Upper lobe of right lung (tissue), 1 donor: Measurements from ENCODE around the gene MYL11. TPM values are rescaled to one million over a fixed set of nuclear protein-coding genes. Genes with fewer than 3 reads are reported as not detected.
"Not testable (repeated sequence)": the region's sequence is repeated elsewhere in the genome, so short reads cannot be mapped to it uniquely, and the experiment has no call there.

Experiments used
- ATAC-seq: fragments of 200-7000 bp; cut with Tn5 transposase; one replicate; pipeline ENCODE4 v1.9.1; 2020; ENCODE audit warnings: mild to moderate bottlenecking, moderate library complexity
- DNase-seq: peaks from one replicate; pipeline ENCODE4 v3.0.0-alpha.2; 2020
- H3K27ac ChIP-seq: fragments of 200-600 bp; one replicate; pipeline ENCODE4 v1.8.0; 2022
- H3K27me3 ChIP-seq: fragments of 200-600 bp; one replicate; pipeline ENCODE4 v1.8.0; 2022; ENCODE audit warnings: mild to moderate bottlenecking
- H3K36me3 ChIP-seq: fragments of 200-600 bp; one replicate; pipeline ENCODE4 v1.8.0; 2022
- H3K4me1 ChIP-seq: fragments of 200-600 bp; one replicate; pipeline ENCODE4 v1.8.0; 2022
- H3K4me3 ChIP-seq: fragments of 200-600 bp; one replicate; pipeline ENCODE4 v1.8.0; 2022; ENCODE audit warnings: mild to moderate bottlenecking
- H3K9me3 ChIP-seq: fragments of 200-600 bp; one replicate; pipeline ENCODE4 v1.8.0; 2022
- CTCF ChIP-seq: fragments of 200-600 bp; IDR thresholded peaks from one replicate; pipeline ENCODE4 v1.8.0; 2022; ENCODE audit warnings: antibody characterized with exemption
- intact Hi-C: fragments of 100-400 bp; cut with DNase I; formaldehyde crosslinking; loops from one replicate; pipeline ENCODE4 v1.11.0; 2022
- total RNA-seq: library from RNA; stranded (reverse); fragmentation: NEBNext Ultra II Directional; extraction: Animal tissue kit (Norgen Biotek cat#: 25700); gene quantifications from one replicate; pipeline ENCODE4 v1.2.1, GENCODE V29; 2021
- donor health status: DM: no; HTN: yes; CAD: no; lungs with severe emphysema.

Gene MYL11
- total RNA-seq, 1 donor from 2014 or later: not detected

DNA sequence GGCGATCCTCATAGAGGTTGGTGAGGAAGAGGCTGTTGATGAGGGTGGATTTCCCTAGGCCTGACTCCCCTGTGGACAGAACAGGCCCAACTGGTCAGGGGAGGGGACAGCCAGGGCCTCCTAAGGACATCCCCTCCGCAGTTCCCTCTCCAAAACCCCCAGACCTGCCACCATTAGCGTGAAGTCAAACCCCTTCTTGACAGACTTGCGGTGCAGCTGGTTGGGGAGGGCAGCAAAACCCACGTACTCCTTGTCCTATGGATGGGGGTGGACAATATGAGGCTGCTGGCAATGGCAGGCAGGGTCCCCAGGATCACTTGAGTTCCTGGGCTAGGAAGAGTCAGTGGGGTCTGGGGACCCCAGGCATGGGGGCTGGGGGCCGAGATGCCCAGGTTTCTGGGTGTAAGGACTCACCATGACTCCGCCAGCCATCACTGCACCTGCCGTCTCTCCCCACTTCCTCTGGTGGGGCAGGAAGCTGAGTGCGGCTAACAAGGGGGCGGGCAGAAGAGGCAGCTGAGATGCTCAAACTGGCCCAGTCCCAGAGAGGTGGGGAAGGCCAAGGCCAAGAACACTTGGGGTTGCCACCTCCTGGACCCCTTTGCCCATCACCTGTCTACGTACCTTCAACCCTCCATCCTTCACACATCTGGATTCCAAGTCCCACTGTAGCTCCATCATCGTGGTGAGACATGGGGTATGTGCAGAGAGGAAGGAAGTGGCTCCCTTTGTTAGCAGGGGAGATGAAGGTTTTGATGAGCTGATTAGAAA is 7.7 kb downstream of the MYL11 start, which contains the start of gene SEPTIN1:
Gene SEPTIN1 (minus strand): TSS at position 451 of the 771 bp plus-strand sequence. CDS start 19 bp downstream, at position 432.
- TF ChIP-seq CTCF: no peak
- ATAC-seq (no peak), DNase-seq (no peak)
- intact Hi-C loops: no loop called here
- H3K4me1 ChIP-seq: peaks cover 8% of the 10 kb centered on the region
- H3K27ac ChIP-seq: peak within 1 kb of the TSS; percentile 40
- no peaks in the 10 kb centered on the region for H3K9me3 ChIP-seq
- H3K27me3 ChIP-seq: no peaks in the 10 kb centered on the region
- H3K36me3 ChIP-seq: no peaks in the 10 kb centered on the region
- H3K4me3 ChIP-seq: peak within 1 kb of the TSS; percentile 27

- H3K4me1 ChIP-seq: peaks cover 6% of the 10 kb centered on the region
- no peaks in the 10 kb centered on the region for H3K27me3 ChIP-seq
- intact Hi-C loops: no loop called here
- no peaks in the 10 kb centered on the region for H3K9me3 ChIP-seq
- DNase-seq (no peak), ATAC-seq (no peak)
- no peak overlapping the region for H3K4me3 ChIP-seq
- H3K27ac ChIP-seq: no peak overlapping the region
- H3K36me3 ChIP-seq: no peaks in the 10 kb centered on the region
- TF ChIP-seq CTCF: no peak
Observed at GRCh38 chr16:30383521-30383920, 8.9 kb downstream of the MYL11 start.

GRCh38 chr16:30394592-30395154 is 20.1 kb downstream of the MYL11 start:
- DNase-seq: no peak
- Histone ChIP-seq H3K9me3 (no peaks in the 10 kb centered on the region), H3K27me3 (no peaks in the 10 kb centered on the region), H3K36me3 (peaks cover 6% of the 10 kb centered on the region), H3K4me1 (peaks cover 11% of the 10 kb centered on the region), H3K27ac (peak overlapping the region; percentile 72), H3K4me3 (peak overlapping the region; percentile 81)
- ATAC-seq: peak; percentile 5
- intact Hi-C loops: no loop called here
- no peak for TF ChIP-seq CTCF

- Histone ChIP-seq H3K36me3 (peaks cover 6% of the 10 kb centered on the region), H3K9me3 (no peaks in the 10 kb centered on the region), H3K27ac (peak within 1 kb of the TSS; percentile 72), H3K4me3 (peak within 1 kb of the TSS; percentile 81), H3K4me1 (peaks cover 11% of the 10 kb centered on the region), H3K27me3 (no peaks in the 10 kb centered on the region)
- DNase-seq (peak; percentile 94), ATAC-seq (peak; percentile 96)
- intact Hi-C loops: no loop called here
- no peak for TF ChIP-seq CTCF
Observed at GRCh38 chr16:30395155-30395991, 20.8 kb downstream of the MYL11 start, which contains the start of gene ZNF48. Gene ZNF48, plus strand, starts transcription at chr16:30395420. Its CDS starts 375 bp downstream, at chr16:30395795.

GRCh38 chr16:30395992-30396585 is 21.5 kb downstream of the MYL11 start:
- intact Hi-C loops: no loop called here
- no peak for ATAC-seq

GRCh38 chr16:30396627-30397026 is 22.0 kb downstream of the MYL11 start:
- H3K36me3 ChIP-seq, DNase-seq, intact Hi-C loops, H3K27me3 ChIP-seq, H3K9me3 ChIP-seq, ATAC-seq, H3K27ac ChIP-seq: not testable (repeated sequence)
- Histone ChIP-seq H3K4me1 (peaks cover 11% of the 10 kb centered on the region), H3K4me3 (peak overlapping the region; percentile 81)

More at GRCh38 chr16:30395992-30396585, 21.5 kb downstream of the MYL11 start:
- Histone ChIP-seq H3K36me3 (peaks cover 6% of the 10 kb centered on the region), H3K27ac (peak overlapping the region; percentile 72), H3K4me3 (peak overlapping the region; percentile 81), H3K9me3 (no peaks in the 10 kb centered on the region), H3K4me1 (peaks cover 11% of the 10 kb centered on the region), H3K27me3 (no peaks in the 10 kb centered on the region)
- no peak for TF ChIP-seq CTCF
- no peak for DNase-seq
